ENCODE measurements around the gene SLC22A17. TPM values are rescaled to one million over a fixed set of nuclear protein-coding genes. Genes with fewer than 3 reads are reported as not detected.

SLC22A17 gene
- total RNA-seq, 1 experiment from 2014 or later = 6.1 TPM

DNA sequence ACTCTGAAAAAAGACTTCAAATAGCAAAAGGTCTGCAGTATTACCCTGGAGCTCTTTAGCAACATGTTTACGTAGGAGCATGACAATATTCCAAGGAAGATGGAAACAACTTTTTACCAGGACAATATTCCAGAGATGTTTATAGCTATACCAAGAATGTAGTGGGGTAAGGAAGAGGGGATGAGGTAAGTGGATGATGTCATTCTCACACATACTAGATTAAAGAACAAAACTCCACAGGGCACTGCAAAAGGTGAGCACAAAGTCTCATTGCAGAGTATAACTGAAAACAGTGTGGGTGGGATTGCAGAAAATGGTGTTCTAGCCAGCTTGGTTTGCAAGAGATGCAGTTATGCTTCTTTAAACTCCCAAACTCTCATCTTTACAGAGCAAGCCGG, 32.6 kb upstream of the SLC22A17 start:
- DNase-seq = no peak
- H3K27me3 ChIP-seq = no peaks in the 10 kb centered on the region
- no peaks in the 10 kb centered on the region for H3K36me3 ChIP-seq
- H3K4me3 ChIP-seq = no peak overlapping the region
- H3K9me3 ChIP-seq = no peaks in the 10 kb centered on the region

DNA sequence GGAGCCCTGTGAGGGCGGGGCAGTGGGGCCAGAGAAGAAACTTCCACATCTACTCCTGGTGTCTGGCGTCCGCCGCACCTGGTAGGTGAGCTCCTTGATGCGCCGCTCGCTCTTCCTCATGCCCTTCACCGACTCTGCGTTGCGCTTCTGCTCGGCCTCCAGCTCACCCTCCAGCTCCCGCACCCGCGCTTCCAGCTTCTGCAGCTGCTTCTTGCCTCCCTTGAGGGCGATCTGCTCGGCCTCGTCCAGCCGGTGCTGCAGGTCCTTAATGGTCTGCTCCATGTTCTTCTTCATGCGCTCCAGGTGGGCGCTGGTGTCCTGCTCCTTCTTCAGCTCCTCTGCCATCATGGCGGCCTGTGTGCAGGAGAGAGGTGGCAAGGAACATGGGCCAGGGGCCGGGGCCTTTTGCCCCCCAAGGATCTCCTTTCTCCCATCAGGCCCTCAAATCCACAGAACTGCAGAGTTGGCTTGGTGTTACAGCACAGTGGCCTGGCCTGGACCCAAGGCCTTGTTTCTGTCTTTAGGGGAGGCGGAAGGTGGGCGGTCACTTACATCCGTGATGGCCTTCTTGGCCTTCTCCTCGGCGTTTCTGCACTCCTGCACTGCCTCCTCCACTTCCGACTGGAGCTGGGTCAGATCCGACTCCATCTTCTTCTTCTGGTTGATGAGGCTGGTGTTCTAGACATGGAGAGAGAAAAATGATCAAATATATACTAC, 31.8 kb upstream of the SLC22A17 start:
- Histone ChIP-seq H3K9me3 (no peaks in the 10 kb centered on the region), H3K27me3 (no peaks in the 10 kb centered on the region), H3K4me3 (no peak overlapping the region), H3K36me3 (no peaks in the 10 kb centered on the region)
- no peak for DNase-seq

DNA sequence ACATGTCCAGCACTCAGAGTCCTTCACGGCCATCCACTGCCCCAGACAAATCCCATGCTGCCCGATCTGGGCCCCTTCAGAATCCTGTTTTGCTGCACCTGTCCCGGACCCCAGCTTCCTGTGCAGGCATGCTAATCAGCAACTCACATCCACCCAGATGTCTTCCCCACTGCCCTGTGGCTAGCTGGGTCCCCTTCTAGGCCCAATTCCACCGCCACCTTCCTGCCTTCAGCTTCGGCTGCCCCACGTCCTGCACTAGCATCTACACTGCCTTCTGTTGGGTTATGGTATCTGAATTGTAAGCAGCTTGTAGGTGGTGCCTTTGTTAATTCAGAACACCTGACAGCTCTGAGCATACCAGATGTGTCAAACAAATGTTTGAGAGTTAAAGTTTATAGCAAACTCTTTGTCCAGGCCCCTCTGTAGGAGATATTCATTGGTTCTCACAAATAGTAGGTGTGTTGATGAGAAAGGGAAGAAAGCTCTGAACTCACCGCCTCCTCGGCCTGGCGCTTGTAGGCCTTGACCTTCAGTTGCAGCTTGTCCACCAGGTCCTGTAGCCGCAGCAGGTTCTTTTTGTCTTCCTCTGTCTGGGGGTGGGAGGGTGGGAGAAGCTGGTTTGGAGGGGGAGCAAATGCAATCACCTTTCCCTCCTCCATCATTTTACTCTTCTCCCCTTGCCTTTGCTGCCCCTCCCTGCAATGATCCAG, 30.2 kb upstream of the SLC22A17 start:
- H3K27me3 ChIP-seq = no peaks in the 10 kb centered on the region
- no peak for DNase-seq
- H3K9me3 ChIP-seq = no peaks in the 10 kb centered on the region
- H3K4me3 ChIP-seq = no peak overlapping the region
- no peaks in the 10 kb centered on the region for H3K36me3 ChIP-seq

- DNase-seq = no peak
- H3K9me3 ChIP-seq = no peaks in the 10 kb centered on the region
- H3K27me3 ChIP-seq = no peaks in the 10 kb centered on the region
- H3K36me3 ChIP-seq = no peaks in the 10 kb centered on the region
- no peak overlapping the region for H3K4me3 ChIP-seq
Observed at GRCh38 chr14:23382276-23382675, 29.6 kb upstream of the SLC22A17 start.

- Histone ChIP-seq H3K27me3 (no peaks in the 10 kb centered on the region), H3K4me3 (no peak overlapping the region), H3K36me3 (no peaks in the 10 kb centered on the region), H3K9me3 (no peaks in the 10 kb centered on the region)
- DNase-seq = no peak
Observed at GRCh38 chr14:23381871-23382270, 29.2 kb upstream of the SLC22A17 start.

DNA sequence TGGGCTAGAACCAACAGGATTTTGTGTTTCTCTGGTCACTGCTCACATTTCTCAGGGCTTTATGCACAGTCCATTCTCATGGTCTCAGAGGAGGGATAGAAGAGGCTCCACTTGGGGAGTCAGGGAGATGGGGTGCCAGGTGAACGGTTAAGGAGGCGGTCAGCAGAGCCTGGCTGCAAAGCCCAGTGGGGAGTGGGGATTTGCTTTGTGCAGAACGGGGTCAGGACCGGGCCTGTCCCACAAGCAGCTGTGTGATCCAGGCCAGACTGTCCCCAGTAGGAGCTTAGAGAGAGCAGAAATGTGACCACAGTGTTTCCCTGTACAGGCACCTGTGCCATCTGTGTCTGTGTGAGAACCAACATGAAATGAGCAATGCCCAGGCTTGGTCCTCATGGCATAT, 28.3 kb upstream of the SLC22A17 start:
- no peak for DNase-seq
- no peaks in the 10 kb centered on the region for H3K27me3 ChIP-seq
- no peaks in the 10 kb centered on the region for H3K9me3 ChIP-seq
- no peak overlapping the region for H3K4me3 ChIP-seq
- no peaks in the 10 kb centered on the region for H3K36me3 ChIP-seq

- Histone ChIP-seq H3K4me3 (no peak overlapping the region), H3K36me3 (no peaks in the 10 kb centered on the region), H3K9me3 (no peaks in the 10 kb centered on the region), H3K27me3 (no peaks in the 10 kb centered on the region)
- DNase-seq = no peak
Observed at GRCh38 chr14:23380197-23380914, 27.7 kb upstream of the SLC22A17 start.

DNA sequence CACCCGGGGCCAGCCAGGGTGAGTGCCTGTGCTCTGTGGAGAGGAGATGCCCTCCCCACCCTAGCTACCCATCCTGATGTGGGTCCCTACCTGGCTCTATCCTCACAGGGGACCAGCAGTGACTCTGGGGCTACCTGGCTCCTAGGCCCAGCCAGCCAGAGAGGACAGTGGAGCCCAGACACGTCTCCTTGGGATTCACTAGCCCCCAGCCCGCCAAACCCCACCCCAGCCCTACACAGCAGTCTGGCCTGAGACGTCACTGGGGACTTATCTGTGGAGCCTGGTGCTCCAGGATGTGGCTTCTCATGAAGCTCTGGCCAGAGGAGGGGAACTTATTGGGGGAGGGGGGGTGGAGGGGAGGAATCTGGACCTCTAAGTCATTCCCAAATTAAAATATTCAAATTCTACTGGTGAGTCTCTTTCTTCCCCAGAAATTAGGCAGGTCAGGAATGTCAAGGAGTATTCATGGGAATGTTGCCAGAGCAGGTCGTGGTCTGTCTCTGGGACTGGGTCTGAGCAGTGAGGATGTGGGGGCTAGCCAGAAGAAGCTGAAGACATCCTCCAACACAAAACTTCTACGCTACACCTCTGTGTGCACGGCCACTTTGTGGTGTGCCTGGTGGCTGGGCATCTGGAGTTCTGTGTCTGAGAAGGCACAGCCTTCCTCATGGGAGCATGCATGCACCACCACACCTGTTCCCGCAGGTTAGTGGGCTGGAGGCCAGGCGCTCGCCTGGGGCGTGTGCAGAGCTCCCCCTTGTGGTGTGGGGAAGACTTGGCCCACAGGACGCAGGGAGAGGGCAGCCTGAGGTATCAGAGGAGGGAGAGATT, 26.9 kb upstream of the SLC22A17 start:
- H3K4me3 ChIP-seq = no peak overlapping the region
- peak; percentile 15 for DNase-seq
- no peaks in the 10 kb centered on the region for H3K27me3 ChIP-seq
- H3K9me3 ChIP-seq = no peaks in the 10 kb centered on the region
- H3K36me3 ChIP-seq = no peaks in the 10 kb centered on the region

GRCh38 chr14:23378612-23379220, 26.0 kb upstream of the SLC22A17 start:
- H3K4me3 ChIP-seq = no peak overlapping the region
- no peak for DNase-seq
- no peaks in the 10 kb centered on the region for H3K9me3 ChIP-seq
- no peaks in the 10 kb centered on the region for H3K36me3 ChIP-seq
- no peaks in the 10 kb centered on the region for H3K27me3 ChIP-seq

DNA sequence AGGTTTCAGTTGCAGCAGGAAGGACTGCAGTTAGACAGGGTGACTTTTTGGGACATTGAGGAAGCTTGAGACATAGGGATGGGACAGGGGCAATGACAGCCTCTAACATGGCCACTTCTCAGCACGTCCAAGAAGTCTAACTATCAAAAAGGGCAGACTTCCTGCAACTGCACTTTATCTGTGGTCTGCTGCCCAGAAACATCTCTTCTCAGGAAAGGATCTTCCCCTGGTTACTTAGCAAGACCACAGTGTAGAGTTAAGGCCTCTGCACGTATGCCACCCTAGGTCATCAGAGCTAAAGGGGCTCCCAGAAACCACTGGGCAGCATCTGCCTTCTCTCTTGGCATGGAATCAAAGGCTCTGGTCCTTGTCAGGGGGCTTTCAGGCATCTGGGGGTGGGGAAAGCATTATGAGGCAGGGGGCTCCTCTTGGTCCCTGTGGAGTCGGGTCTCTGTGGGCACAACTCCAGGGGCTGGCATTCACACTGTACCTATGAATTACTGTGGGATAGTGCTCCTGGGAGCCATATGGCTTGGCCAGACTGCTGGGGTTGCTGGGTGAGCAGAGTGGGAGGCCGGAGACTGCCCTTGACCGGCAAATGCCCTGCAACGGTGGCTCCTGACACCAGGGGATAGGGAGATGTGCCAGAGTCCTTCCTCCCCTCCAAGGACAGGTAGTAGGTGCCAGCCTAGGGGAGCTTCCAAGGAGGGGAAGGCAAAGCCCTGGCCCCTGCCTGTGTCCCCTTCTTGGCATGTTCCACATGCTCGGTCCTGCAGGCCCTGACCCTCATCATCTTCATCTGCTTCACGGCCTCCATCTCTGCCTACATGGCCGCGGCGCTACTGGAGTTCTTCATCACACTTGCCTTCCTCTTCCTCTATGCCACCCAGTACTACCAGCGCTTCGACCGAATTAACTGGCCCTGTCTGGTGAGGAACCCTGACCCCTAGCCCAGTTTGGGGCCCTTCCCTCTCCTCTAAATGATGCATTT, 25.2 kb upstream of the SLC22A17 start:
- no peak overlapping the region for H3K4me3 ChIP-seq
- no peaks in the 10 kb centered on the region for H3K27me3 ChIP-seq
- DNase-seq = no peak
- H3K36me3 ChIP-seq = no peaks in the 10 kb centered on the region
- no peaks in the 10 kb centered on the region for H3K9me3 ChIP-seq

GRCh38 chr14:23377198-23377550, 24.5 kb upstream of the SLC22A17 start:
- H3K27me3 ChIP-seq = no peaks in the 10 kb centered on the region
- H3K4me3 ChIP-seq = no peak overlapping the region
- H3K9me3 ChIP-seq = no peaks in the 10 kb centered on the region
- H3K36me3 ChIP-seq = no peaks in the 10 kb centered on the region
- DNase-seq = no peak

DNA sequence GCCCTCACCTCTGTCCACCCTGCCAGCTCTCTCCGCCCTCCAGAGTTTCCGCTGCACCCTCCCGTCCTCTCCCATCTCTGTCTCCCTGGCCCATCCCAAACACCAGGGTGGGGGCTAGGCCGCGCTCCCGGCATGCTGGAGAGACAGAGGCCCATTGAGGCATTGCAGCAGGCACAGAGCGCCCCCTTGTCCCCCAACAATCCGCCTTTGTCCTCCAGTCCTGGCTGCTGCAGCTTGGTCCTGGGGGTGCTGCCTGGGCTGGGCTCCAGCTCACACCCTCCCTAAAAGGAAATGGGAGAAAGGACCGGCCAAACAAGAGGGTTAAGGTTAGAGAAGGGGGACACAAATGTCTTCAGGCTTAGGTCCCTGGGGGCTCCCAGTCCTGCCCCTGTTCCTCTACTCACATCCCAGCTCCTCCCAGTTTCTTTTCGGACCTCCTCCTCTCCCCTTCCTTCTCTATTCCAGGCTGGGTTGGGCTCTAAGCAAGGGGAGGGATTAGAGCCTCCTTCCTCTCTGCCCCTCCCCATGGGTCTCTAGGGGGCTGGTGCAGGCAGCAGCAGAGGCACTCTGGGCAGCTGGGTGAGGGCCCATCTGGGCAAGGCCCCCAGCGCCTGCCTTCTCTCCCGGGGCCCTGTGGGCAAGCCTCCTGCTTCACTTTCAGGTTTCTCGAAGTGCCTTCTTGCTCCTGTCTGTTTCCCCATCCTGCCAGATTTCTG, 24.0 kb upstream of the SLC22A17 start, which contains the start of gene CMTM5:
CMTM5 (plus strand) TSS at position 565 of the 716 bp plus-strand sequence. CDS start 206 bp downstream, outside the sequence.
- Histone ChIP-seq H3K36me3 (no peaks in the 10 kb centered on the region), H3K27me3 (no peaks in the 10 kb centered on the region)

DNA sequence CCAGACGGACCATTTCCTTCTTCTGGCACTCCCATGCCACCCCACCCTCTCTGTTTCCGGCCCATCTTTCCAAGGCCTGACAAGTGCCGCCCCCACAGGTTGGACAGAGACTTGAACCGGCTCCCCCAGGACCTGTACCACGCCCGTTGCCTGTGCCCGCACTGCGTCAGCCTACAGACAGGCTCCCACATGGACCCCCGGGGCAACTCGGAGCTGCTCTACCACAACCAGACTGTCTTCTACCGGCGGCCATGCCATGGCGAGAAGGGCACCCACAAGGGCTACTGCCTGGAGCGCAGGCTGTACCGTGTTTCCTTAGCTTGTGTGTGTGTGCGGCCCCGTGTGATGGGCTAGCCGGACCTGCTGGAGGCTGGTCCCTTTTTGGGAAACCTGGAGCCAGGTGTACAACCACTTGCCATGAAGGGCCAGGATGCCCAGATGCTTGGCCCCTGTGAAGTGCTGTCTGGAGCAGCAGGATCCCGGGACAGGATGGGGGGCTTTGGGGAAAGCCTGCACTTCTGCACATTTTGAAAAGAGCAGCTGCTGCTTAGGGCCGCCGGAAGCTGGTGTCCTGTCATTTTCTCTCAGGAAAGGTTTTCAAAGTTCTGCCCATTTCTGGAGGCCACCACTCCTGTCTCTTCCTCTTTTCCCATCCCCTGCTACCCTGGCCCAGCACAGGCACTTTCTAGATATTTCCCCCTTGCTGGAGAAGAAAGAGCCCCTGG, 23.0 kb upstream of the SLC22A17 start:
- Histone ChIP-seq H3K27me3 (no peaks in the 10 kb centered on the region), H3K36me3 (no peaks in the 10 kb centered on the region), H3K4me3 (no peak overlapping the region), H3K9me3 (no peaks in the 10 kb centered on the region)
- DNase-seq = no peak

More for the DNA sequence above, 24.0 kb upstream of the SLC22A17 start, which contains the start of gene CMTM5:
- Histone ChIP-seq H3K9me3 (no peaks in the 10 kb centered on the region), H3K4me3 (no peak within 1 kb of the TSS)
- no peak for DNase-seq

GRCh38 chr14:23373041-23373440, 20.4 kb upstream of the SLC22A17 start:
- no peak for DNase-seq
- Histone ChIP-seq H3K36me3 (no peaks in the 10 kb centered on the region), H3K4me3 (no peak overlapping the region), H3K9me3 (no peaks in the 10 kb centered on the region), H3K27me3 (no peaks in the 10 kb centered on the region)

All from MG63 (cell line).